ENCODE results near the gene PRPF38A.
A peak's percentile ranks its signal among the peaks of the same experiment; 100 is the strongest.

The PRPF38A gene

GRCh38 chr1:52393174-52393573 lies 11.2 kb upstream of the PRPF38A start:
- FAIRE-seq = no peak
- DNase-seq (ENCODE audit: insufficient read length, low spot score) = no peak

- DNase-seq (ENCODE audit: insufficient read length, low spot score) (no peak), FAIRE-seq (no peak)
Observed at GRCh38 chr1:52399629-52400028, 4.8 kb upstream of the PRPF38A start.

GRCh38 chr1:52400131-52400530 lies 4.3 kb upstream of the PRPF38A start:
- FAIRE-seq (no peak), DNase-seq (ENCODE audit: insufficient read length, low spot score) (no peak)

GRCh38 chr1:52402860-52403240 lies 1.6 kb upstream of the PRPF38A start:
- FAIRE-seq (no peak), DNase-seq (ENCODE audit: insufficient read length, low spot score) (peak; percentile 9)

GRCh38 chr1:52403566-52404115 lies 761 bp upstream of the PRPF38A start:
- FAIRE-seq (peak; percentile 75), DNase-seq (ENCODE audit: insufficient read length, low spot score) (peak; percentile 22)

GRCh38 chr1:52404975-52405338 lies 555 bp downstream of the PRPF38A start:
- DNase-seq (ENCODE audit: insufficient read length, low spot score) (no peak), FAIRE-seq (peak; percentile 42)

GRCh38 chr1:52413410-52413989 lies 9.1 kb downstream of the PRPF38A start:
- FAIRE-seq (no peak), DNase-seq (ENCODE audit: insufficient read length, low spot score) (no peak)

- no peak for DNase-seq (ENCODE audit: insufficient read length, low spot score)
- no peak for FAIRE-seq
Observed at GRCh38 chr1:52414942-52415341, 10.5 kb downstream of the PRPF38A start.

GRCh38 chr1:52416811-52417210 lies 12.4 kb downstream of the PRPF38A start:
- FAIRE-seq (no peak), DNase-seq (ENCODE audit: insufficient read length, low spot score) (no peak)

GRCh38 chr1:52420713-52421112 lies 16.3 kb downstream of the PRPF38A start:
- no peak for FAIRE-seq
- no peak for DNase-seq (ENCODE audit: insufficient read length, low spot score)

GRCh38 chr1:52423055-52423454 lies 18.7 kb downstream of the PRPF38A start:
- no peak for FAIRE-seq

GRCh38 chr1:52423771-52424170 lies 19.4 kb downstream of the PRPF38A start:
- no peak for FAIRE-seq
- no peak for DNase-seq (ENCODE audit: insufficient read length, low spot score)

More at GRCh38 chr1:52423055-52423454, 18.7 kb downstream of the PRPF38A start:
- no peak for DNase-seq (ENCODE audit: insufficient read length, low spot score)

- no peak for DNase-seq (ENCODE audit: insufficient read length, low spot score)
- no peak for FAIRE-seq
Observed at GRCh38 chr1:52424231-52424636, 19.8 kb downstream of the PRPF38A start.

GRCh38 chr1:52424813-52425212 lies 20.4 kb downstream of the PRPF38A start:
- DNase-seq (ENCODE audit: insufficient read length, low spot score) = no peak
- FAIRE-seq = peak; percentile 14

- DNase-seq (ENCODE audit: insufficient read length, low spot score) = no peak
- FAIRE-seq = no peak
Observed at GRCh38 chr1:52426371-52426770, 22.0 kb downstream of the PRPF38A start.

GRCh38 chr1:52427152-52427551 lies 22.8 kb downstream of the PRPF38A start:
- FAIRE-seq (no peak), DNase-seq (ENCODE audit: insufficient read length, low spot score) (no peak)

GRCh38 chr1:52432807-52433206 lies 28.4 kb downstream of the PRPF38A start:
- no peak for FAIRE-seq
- no peak for DNase-seq (ENCODE audit: insufficient read length, low spot score)

GRCh38 chr1:52435211-52435610 lies 30.8 kb downstream of the PRPF38A start:
- FAIRE-seq = no peak

GRCh38 chr1:52435650-52436049 lies 31.2 kb downstream of the PRPF38A start:
- no peak for DNase-seq (ENCODE audit: insufficient read length, low spot score)
- no peak for FAIRE-seq

More at GRCh38 chr1:52435211-52435610, 30.8 kb downstream of the PRPF38A start:
- no peak for DNase-seq (ENCODE audit: insufficient read length, low spot score)

GRCh38 chr1:52436817-52437216 lies 32.4 kb downstream of the PRPF38A start:
- DNase-seq (ENCODE audit: insufficient read length, low spot score) (no peak), FAIRE-seq (no peak)

- DNase-seq (ENCODE audit: insufficient read length, low spot score) (no peak), FAIRE-seq (no peak)
Observed at GRCh38 chr1:52439976-52440375, 35.6 kb downstream of the PRPF38A start.

GRCh38 chr1:52444463-52444862 lies 40.1 kb downstream of the PRPF38A start:
- FAIRE-seq = no peak
- no peak for DNase-seq (ENCODE audit: insufficient read length, low spot score)

- DNase-seq (ENCODE audit: insufficient read length, low spot score) = no peak
- FAIRE-seq = no peak
Observed at GRCh38 chr1:52454127-52454526, 49.7 kb downstream of the PRPF38A start.
